Right renal cortex interstitium (tissue), 3 donors: ENCODE data around the gene CLEC5A. TPM values are rescaled to one million over a fixed set of nuclear protein-coding genes. Genes with fewer than 3 reads are reported as not detected.

Source experiments
- polyA plus RNA-seq, 3 donors: library from polyadenylated mRNA; unstranded; fragments of 120-200 nt; gene quantifications; one replicate each; pipeline ENCODE4 v1.2.1, GENCODE V29; 2013; ENCODE audit not compliant: insufficient read length in 3 of 3

Gene CLEC5A
- polyA plus RNA-seq, 3 donors = 0.14 to 0.26 (median 0.25) TPM

Other genes starting within 250 kb of the CLEC5A start
- gene DENND11, start 244.8 kb downstream of the CLEC5A start, polyA plus RNA-seq = 10 to 100 TPM; 26.8 to 28.1 (median 27.3) TPM
- gene WEE2, start 238.6 kb downstream of the CLEC5A start, polyA plus RNA-seq = under 1 TPM in 2 of 3 donors, not detected in 1; 0.19 to 0.35 TPM
- 100 to 1,000 TPM; 146 to 159 (median 149) TPM for gene SSBP1, start 208.6 kb downstream of the CLEC5A start, polyA plus RNA-seq
- under 1 TPM; 0.19 to 0.80 (median 0.51) TPM for gene TAS2R3, start 182.9 kb downstream of the CLEC5A start, polyA plus RNA-seq
- gene TAS2R4, start 170.3 kb downstream of the CLEC5A start, polyA plus RNA-seq = 1 to 10 TPM in 2 of 3 donors, under 1 TPM in 1; 0.92 to 1.2 (median 1.2) TPM
- 1 to 10 TPM; 1.4 to 2.2 (median 2.2) TPM for gene TAS2R5, start 156.8 kb downstream of the CLEC5A start, polyA plus RNA-seq
- gene PRSS37, start 105.5 kb downstream of the CLEC5A start, polyA plus RNA-seq = under 1 TPM in 1 of 3 donors, not detected in 2; 0.08 TPM
- gene OR9A4, start 30.6 kb downstream of the CLEC5A start, polyA plus RNA-seq = not detected
- gene TAS2R38, start 26.8 kb upstream of the CLEC5A start, polyA plus RNA-seq = not detected
- gene MGAM, start 48.9 kb upstream of the CLEC5A start, polyA plus RNA-seq = 10 to 100 TPM; 13.7 to 25.4 (median 16.9) TPM
- gene MGAM2, start 164.7 kb upstream of the CLEC5A start, polyA plus RNA-seq = under 1 TPM; 0.37 to 0.92 (median 0.67) TPM